DMS 273 (cell line): ENCODE results near the gene RAB30.
"Not testable (repeated sequence)": the region's sequence is repeated elsewhere in the genome, so short reads cannot be mapped to it uniquely, and the experiment has no call there.

Source experiments
- DNase-seq: peaks from one replicate; lab custom pipeline; 2025; ENCODE audit not compliant: unreplicated experiment; lab: John Stamatoyannopoulos, UW

The RAB30 gene

GRCh38 chr11:82988936-82989627, 82.6 kb downstream of the RAB30 start:
- DNase-seq = no peak

GRCh38 chr11:82987997-82988396, 83.7 kb downstream of the RAB30 start:
- no peak for DNase-seq

- no peak for DNase-seq
These were observed 85.3 kb downstream of the RAB30 start for GRCh38 chr11:82986446-82986845.

- no peak for DNase-seq
These were observed 89.8 kb downstream of the RAB30 start for GRCh38 chr11:82981852-82982251.

GRCh38 chr11:82980947-82981346, 90.8 kb downstream of the RAB30 start:
- DNase-seq = no peak

GRCh38 chr11:82980292-82980691, 91.4 kb downstream of the RAB30 start:
- no peak for DNase-seq

GRCh38 chr11:82979824-82980223, 91.9 kb downstream of the RAB30 start:
- DNase-seq = no peak

- no peak for DNase-seq
These were observed 93.1 kb downstream of the RAB30 start for GRCh38 chr11:82978422-82979099.

GRCh38 chr11:82976786-82977185, 94.9 kb downstream of the RAB30 start:
- DNase-seq = no peak

- DNase-seq = no peak
These were observed 95.8 kb downstream of the RAB30 start for GRCh38 chr11:82975882-82976281.

GRCh38 chr11:82974851-82975250, 96.8 kb downstream of the RAB30 start:
- DNase-seq = peak; percentile 1

GRCh38 chr11:82974135-82974534, 97.6 kb downstream of the RAB30 start:
- no peak for DNase-seq

- DNase-seq = no peak
These were observed 99.6 kb downstream of the RAB30 start for GRCh38 chr11:82972103-82972502.

GRCh38 chr11:82971519-82971946, 100.2 kb downstream of the RAB30 start:
- not testable (repeated sequence) for DNase-seq

- not testable (repeated sequence) for DNase-seq
These were observed 101.1 kb downstream of the RAB30 start for GRCh38 chr11:82970507-82971083.

- no peak for DNase-seq
These were observed 101.9 kb downstream of the RAB30 start for GRCh38 chr11:82969811-82970210.

GRCh38 chr11:82967381-82967780, 104.3 kb downstream of the RAB30 start:
- no peak for DNase-seq

GRCh38 chr11:82962021-82962420, 109.7 kb downstream of the RAB30 start:
- not testable (repeated sequence) for DNase-seq

GRCh38 chr11:82960779-82961143, 110.9 kb downstream of the RAB30 start:
- DNase-seq = no peak

GRCh38 chr11:82959987-82960778, 111.5 kb downstream of the RAB30 start:
- no peak for DNase-seq

- DNase-seq = not testable (repeated sequence)
These were observed 115.8 kb downstream of the RAB30 start for GRCh38 chr11:82955736-82956453.
